H1 (cell line): ENCODE data around the gene SLC24A3. TPM values are rescaled to one million over a fixed set of nuclear protein-coding genes. Genes with fewer than 3 reads are reported as not detected.

ENCODE experiments used
- CTCF ChIA-PET: fragments of 300-600 bp; sonication (Branson Sonifier 250); formaldehyde crosslinking; loops from one replicate; lab custom pipeline; 2021; ENCODE audit not compliant: partially characterized antibody; lab: Charles Lee
- POLR2A ChIA-PET: fragments of 300-600 bp; sonication (Branson Sonifier 250); formaldehyde crosslinking; loops from one replicate; lab custom pipeline; 2021; ENCODE audit warnings: inconsistent platforms; ENCODE audit not compliant: partially characterized antibody; lab: Charles Lee
- DNase-seq, 2 experiments: peaks; one replicate each; pipeline versions ENCODE4 v3.0.0 to v3.0.0-alpha.2; 2010 to 2022; ENCODE audit warnings: low spot score in 2 of 2, low read depth in 1 of 2, mixed read lengths in 1 of 2
- FAIRE-seq: peaks from 2 replicates; lab custom pipeline; 2011; peaks lifted over from hg19 to GRCh38; lab: Jason Lieb, UNC
- H2AFZ ChIP-seq: 2 replicates; pipeline ENCODE4 v1.8.1; 2012; ENCODE audit warnings: low read length, inconsistent platforms
- H2AK5ac ChIP-seq: 2 replicates; pipeline ENCODE4 v1.6.1; 2013; ENCODE audit warnings: low read depth, low read length
- H2BK120ac ChIP-seq: replicated peaks from 2 replicates; pipeline ENCODE3; 2013; ENCODE audit warnings: low read depth, low read length, inconsistent platforms
- H2BK12ac ChIP-seq: 2 replicates; pipeline ENCODE4 v1.6.1; 2013; ENCODE audit warnings: low read depth, low read length
- H2BK15ac ChIP-seq: 2 replicates; pipeline ENCODE4 v1.6.1; 2013; ENCODE audit warnings: low read length
- H2BK20ac ChIP-seq: 2 replicates; pipeline ENCODE4 v1.6.1; 2013; ENCODE audit warnings: low read length
- H2BK5ac ChIP-seq: 2 replicates; pipeline ENCODE4 v1.6.1; 2013; ENCODE audit warnings: low read depth, low read length
- H3K14ac ChIP-seq: 2 replicates; pipeline ENCODE4 v1.6.1; 2013; ENCODE audit warnings: inconsistent platforms; ENCODE audit not compliant: insufficient read length
- H3K18ac ChIP-seq: 2 replicates; pipeline ENCODE4 v1.6.1; 2013; ENCODE audit warnings: low read length; ENCODE audit errors: extremely low read depth
- H3K23ac ChIP-seq: 2 replicates; pipeline ENCODE4 v1.6.1; 2013; ENCODE audit warnings: inconsistent platforms; ENCODE audit not compliant: insufficient read length
- H3K23me2 ChIP-seq: 2 replicates; pipeline ENCODE4 v1.6.1; 2013; ENCODE audit warnings: low read depth, low read length
- H3K27ac ChIP-seq: 2 replicates; pipeline ENCODE4 v1.6.1; 2011; ENCODE audit warnings: low read depth, low read length, inconsistent platforms
- H3K27me3 ChIP-seq, 4 experiments: replicated peaks in 1 of 4; 1 replicate in 1 of 4; 2 replicates in 3 of 4; pipeline versions ENCODE4 v1.6.1 to v1.8.1; 2011 to 2013; ENCODE audit warnings: low read length in 3 of 4, mild to moderate bottlenecking in 3 of 4, inconsistent platforms in 2 of 4, mixed read lengths in 2 of 4, moderate library complexity in 1 of 4; ENCODE audit not compliant: control insufficient read depth in 3 of 4, insufficient read depth in 3 of 4; ENCODE audit errors: extremely low read depth in 1 of 4
- H3K36me3 ChIP-seq, 4 experiments: 2 replicates each; pipeline versions ENCODE4 v1.6.1 to v1.8.1; 2011 to 2013; ENCODE audit warnings: mild to moderate bottlenecking in 4 of 4, low read length in 3 of 4, moderate library complexity in 2 of 4, control low read depth in 1 of 4, inconsistent platforms in 1 of 4; ENCODE audit not compliant: insufficient read depth in 4 of 4, control insufficient read depth in 2 of 4
- H3K4ac ChIP-seq: replicated peaks from 2 replicates; pipeline ENCODE3; 2013; ENCODE audit warnings: low read length, low read depth, mixed read lengths, inconsistent platforms; ENCODE audit not compliant: insufficient read length
- H3K4me1 ChIP-seq, 4 experiments: replicated peaks in 1 of 4; 1 replicate in 1 of 4; 2 replicates in 3 of 4; pipeline versions ENCODE4 v1.6.1 to v1.8.1; 2011 to 2013; ENCODE audit warnings: low read length in 3 of 4, inconsistent platforms in 2 of 4, mixed read lengths in 1 of 4; ENCODE audit not compliant: insufficient read depth in 4 of 4, control insufficient read depth in 3 of 4
- H3K4me2 ChIP-seq, 2 experiments: 2 replicates each; pipeline versions ENCODE4 v1.6.1 to v1.8.1; 2011 to 2013; ENCODE audit warnings: low read depth in 2 of 2, low read length in 2 of 2, control low read depth in 1 of 2, inconsistent platforms in 1 of 2, mild to moderate bottlenecking in 1 of 2; ENCODE audit not compliant: insufficient read depth in 1 of 2
- H3K4me3 ChIP-seq, 4 experiments: fragments of 200-600, 300-600 bp in 1 of 4; sonication (generic), shearing (Covaris generic), sonication (Bioruptor Twin) in 1 of 4; 2 replicates each; pipeline versions ENCODE4 v1.5.1 to v1.8.1; 2011 to 2016; ENCODE audit warnings: low read length in 4 of 4, low read depth in 3 of 4, control low read depth in 2 of 4, inconsistent platforms in 2 of 4, mild to moderate bottlenecking in 2 of 4, mixed read lengths in 1 of 4, moderate library complexity in 1 of 4; ENCODE audit not compliant: insufficient read depth in 2 of 4; ENCODE audit errors: extremely low read depth in 1 of 4
- H3K56ac ChIP-seq: replicated peaks from 2 replicates; pipeline ENCODE3; 2013; ENCODE audit warnings: low read depth, mild to moderate bottlenecking, mixed read lengths, low read length, inconsistent platforms; ENCODE audit not compliant: insufficient read length
- H3K79me1 ChIP-seq: 2 replicates; pipeline ENCODE4 v1.6.1; 2013; ENCODE audit warnings: low read depth, low read length, control low read depth
- H3K79me2 ChIP-seq, 2 experiments: 2 replicates each; pipeline versions ENCODE4 v1.6.1 to v1.8.1; 2012 to 2013; ENCODE audit warnings: low read length in 2 of 2, mild to moderate bottlenecking in 2 of 2, inconsistent platforms in 1 of 2; ENCODE audit not compliant: insufficient read depth in 2 of 2, control insufficient read depth in 1 of 2
- H3K9ac ChIP-seq, 4 experiments: replicated peaks in 1 of 4; 1 replicate in 1 of 4; 2 replicates in 3 of 4; pipeline versions ENCODE4 v1.6.1 to v1.8.1; 2011 to 2013; ENCODE audit warnings: low read depth in 3 of 4, low read length in 3 of 4, control low read depth in 2 of 4, mild to moderate bottlenecking in 2 of 4, moderate library complexity in 2 of 4, inconsistent platforms in 1 of 4; ENCODE audit errors: extremely low read depth in 1 of 4
- H3K9me3 ChIP-seq, 2 experiments: 2 replicates each; pipeline versions ENCODE4 v1.6.1 to v1.8.1; 2012 to 2013; ENCODE audit warnings: mild to moderate bottlenecking in 2 of 2, moderate library complexity in 2 of 2, control low read depth in 1 of 2, inconsistent platforms in 1 of 2, low read depth in 1 of 2, low read length in 1 of 2, mixed read lengths in 1 of 2; ENCODE audit not compliant: insufficient read depth in 2 of 2
- H4K20me1 ChIP-seq, 2 experiments: replicated peaks in 1 of 2; 2 replicates each; pipeline versions ENCODE3 to v1.8.1; 2011 to 2013; ENCODE audit warnings: inconsistent platforms in 2 of 2, low read length in 2 of 2, mild to moderate bottlenecking in 1 of 2; ENCODE audit not compliant: insufficient read depth in 2 of 2, control insufficient read depth in 1 of 2
- H4K5ac ChIP-seq: 2 replicates; pipeline ENCODE4 v1.6.1; 2013; ENCODE audit warnings: low read length, low read depth, mixed read lengths, inconsistent platforms; ENCODE audit not compliant: insufficient read length
- H4K8ac ChIP-seq: 2 replicates; pipeline ENCODE4 v1.8.0; 2013; ENCODE audit warnings: mild to moderate bottlenecking, moderate library complexity, low read length, inconsistent platforms; ENCODE audit not compliant: insufficient read depth; ENCODE audit errors: extremely low read depth
- H4K91ac ChIP-seq: replicated peaks from 2 replicates; pipeline ENCODE3; 2013; ENCODE audit warnings: low read length, mixed read lengths, inconsistent platforms; ENCODE audit not compliant: insufficient read length
- WGBS, 2 experiments: shearing (Covaris generic) in 1 of 2; methylation state at CpG; one replicate each; pipeline versions ENCODE4 v1.1.6 to v1.1.7; 2013 to 2015; ENCODE audit warnings: low lambda C conversion rate in 2 of 2, mixed read lengths in 2 of 2, inconsistent platforms in 1 of 2, low coverage in 1 of 2, missing lambda C conversion rate in 1 of 2; ENCODE audit not compliant: insufficient replicate concordance in 2 of 2, insufficient coverage in 1 of 2, insufficient read length in 1 of 2; ENCODE audit errors: extremely low coverage in 1 of 2, missing lambda C conversion rate in 1 of 2; 5-methylcytosine and 5-hydroxymethylcytosine counted together
- polyA plus RNA-seq, 7 experiments: library from polyadenylated mRNA; depleted of rRNA in 3 of 7; stranded (reverse) in 5 of 7; unstranded in 2 of 7; fragments of >200 nt in 5 of 7; fragments of 200-250 nt in 2 of 7; gene quantifications; 1 replicate in 5 of 7; 2 replicates in 1 of 7; 4 replicates in 1 of 7; pipeline versions ENCODE4 v1.2.1 to v1.2.3, GENCODE V29; 2011 to 2013; ENCODE audit warnings: missing spikeins in 2 of 7, mixed read lengths in 2 of 7
- total RNA-seq: library from RNA; stranded (reverse); fragmentation: NEBNext Ultra II Directional; extraction: Animal tissue kit (Norgen Biotek cat#: 25700); gene quantifications from 2 replicates; pipeline ENCODE4 v1.2.1, GENCODE V29; 2021
- TF ChIP-seq, protein P1 (sequence below): fragments of 300-600 bp; sonication (generic); IDR thresholded peaks from 2 replicates; pipeline ENCODE4 v1.7.1; 2012; ENCODE audit warnings: low read length, moderate library complexity, mild to moderate bottlenecking, inconsistent platforms; ENCODE audit not compliant: insufficient replicate concordance

Gene SLC24A3
- total and polyA plus RNA-seq, 2 of the 8 experiments (the other 6 are each of a cell fraction or from before 2014, with no cell fraction given), result 4.5 to 6.3 TPM

DNA sequence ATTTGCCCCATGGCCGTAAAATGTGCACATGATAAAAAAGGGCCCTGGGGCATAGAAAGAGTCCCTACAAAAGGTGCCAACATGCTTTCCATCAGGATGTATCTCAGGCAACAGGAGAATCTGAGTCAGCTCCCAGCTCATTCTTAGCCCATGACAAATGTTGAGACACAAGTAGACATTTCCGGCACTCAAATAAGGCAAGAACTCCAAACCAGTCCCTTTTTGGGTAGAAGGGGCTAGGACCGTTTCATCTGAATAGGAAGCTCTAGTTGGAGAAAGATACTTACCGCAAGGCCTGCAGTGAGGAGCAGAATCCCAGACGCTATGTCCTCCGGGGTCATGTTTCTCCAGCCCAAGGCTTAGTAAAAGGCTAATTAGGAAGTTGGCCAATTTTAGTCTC lies 284.6 kb downstream of the SLC24A3 start:
- H3K27ac ChIP-seq, result no peak overlapping the region
- H2BK5ac ChIP-seq, result no peak overlapping the region
- no peak for FAIRE-seq
- no peak for DNase-seq
- H3K79me2 ChIP-seq, result no peaks in the 10 kb centered on the region
- H2AK5ac ChIP-seq, result no peak overlapping the region
- no peaks in the 10 kb centered on the region for H4K20me1 ChIP-seq
- H4K5ac ChIP-seq, result no peak overlapping the region
- CTCF ChIA-PET, result no interaction called here
- no peak overlapping the region for H3K9ac ChIP-seq
- no peak overlapping the region for H2BK120ac ChIP-seq
- H3K9me3 ChIP-seq, result no peaks in the 10 kb centered on the region
- H2AFZ ChIP-seq, result no peak overlapping the region
- 90% methylated on average over 6 of the region's 6 CpGs; no CpG with 5 or more reads in 1 of the 2 experiments for WGBS, 2 experiments
- H3K4ac ChIP-seq, result no peak overlapping the region
- no peak overlapping the region for H4K91ac ChIP-seq
- no peak overlapping the region for H2BK20ac ChIP-seq
- H3K23ac ChIP-seq, result no peak overlapping the region
- H4K8ac ChIP-seq, result no peak overlapping the region
- no peak overlapping the region for H3K4me2 ChIP-seq
- POLR2A ChIA-PET, result no interaction called here
- no peak overlapping the region for H2BK15ac ChIP-seq
- H3K56ac ChIP-seq, result no peak overlapping the region
- no peaks in the 10 kb centered on the region for H3K36me3 ChIP-seq
- H3K18ac ChIP-seq, result no peak overlapping the region
- H3K14ac ChIP-seq, result no peak overlapping the region
- no peak overlapping the region for H3K4me3 ChIP-seq
- no peaks in the 10 kb centered on the region for H3K23me2 ChIP-seq
- H2BK12ac ChIP-seq, result no peak overlapping the region
- H3K79me1 ChIP-seq, result no peaks in the 10 kb centered on the region
- H3K4me1 ChIP-seq, result no peaks in the 10 kb centered on the region; a peak in 1 of 7 replicates
- no peaks in the 10 kb centered on the region for H3K27me3 ChIP-seq
- TF ChIP-seq, protein P1, sequence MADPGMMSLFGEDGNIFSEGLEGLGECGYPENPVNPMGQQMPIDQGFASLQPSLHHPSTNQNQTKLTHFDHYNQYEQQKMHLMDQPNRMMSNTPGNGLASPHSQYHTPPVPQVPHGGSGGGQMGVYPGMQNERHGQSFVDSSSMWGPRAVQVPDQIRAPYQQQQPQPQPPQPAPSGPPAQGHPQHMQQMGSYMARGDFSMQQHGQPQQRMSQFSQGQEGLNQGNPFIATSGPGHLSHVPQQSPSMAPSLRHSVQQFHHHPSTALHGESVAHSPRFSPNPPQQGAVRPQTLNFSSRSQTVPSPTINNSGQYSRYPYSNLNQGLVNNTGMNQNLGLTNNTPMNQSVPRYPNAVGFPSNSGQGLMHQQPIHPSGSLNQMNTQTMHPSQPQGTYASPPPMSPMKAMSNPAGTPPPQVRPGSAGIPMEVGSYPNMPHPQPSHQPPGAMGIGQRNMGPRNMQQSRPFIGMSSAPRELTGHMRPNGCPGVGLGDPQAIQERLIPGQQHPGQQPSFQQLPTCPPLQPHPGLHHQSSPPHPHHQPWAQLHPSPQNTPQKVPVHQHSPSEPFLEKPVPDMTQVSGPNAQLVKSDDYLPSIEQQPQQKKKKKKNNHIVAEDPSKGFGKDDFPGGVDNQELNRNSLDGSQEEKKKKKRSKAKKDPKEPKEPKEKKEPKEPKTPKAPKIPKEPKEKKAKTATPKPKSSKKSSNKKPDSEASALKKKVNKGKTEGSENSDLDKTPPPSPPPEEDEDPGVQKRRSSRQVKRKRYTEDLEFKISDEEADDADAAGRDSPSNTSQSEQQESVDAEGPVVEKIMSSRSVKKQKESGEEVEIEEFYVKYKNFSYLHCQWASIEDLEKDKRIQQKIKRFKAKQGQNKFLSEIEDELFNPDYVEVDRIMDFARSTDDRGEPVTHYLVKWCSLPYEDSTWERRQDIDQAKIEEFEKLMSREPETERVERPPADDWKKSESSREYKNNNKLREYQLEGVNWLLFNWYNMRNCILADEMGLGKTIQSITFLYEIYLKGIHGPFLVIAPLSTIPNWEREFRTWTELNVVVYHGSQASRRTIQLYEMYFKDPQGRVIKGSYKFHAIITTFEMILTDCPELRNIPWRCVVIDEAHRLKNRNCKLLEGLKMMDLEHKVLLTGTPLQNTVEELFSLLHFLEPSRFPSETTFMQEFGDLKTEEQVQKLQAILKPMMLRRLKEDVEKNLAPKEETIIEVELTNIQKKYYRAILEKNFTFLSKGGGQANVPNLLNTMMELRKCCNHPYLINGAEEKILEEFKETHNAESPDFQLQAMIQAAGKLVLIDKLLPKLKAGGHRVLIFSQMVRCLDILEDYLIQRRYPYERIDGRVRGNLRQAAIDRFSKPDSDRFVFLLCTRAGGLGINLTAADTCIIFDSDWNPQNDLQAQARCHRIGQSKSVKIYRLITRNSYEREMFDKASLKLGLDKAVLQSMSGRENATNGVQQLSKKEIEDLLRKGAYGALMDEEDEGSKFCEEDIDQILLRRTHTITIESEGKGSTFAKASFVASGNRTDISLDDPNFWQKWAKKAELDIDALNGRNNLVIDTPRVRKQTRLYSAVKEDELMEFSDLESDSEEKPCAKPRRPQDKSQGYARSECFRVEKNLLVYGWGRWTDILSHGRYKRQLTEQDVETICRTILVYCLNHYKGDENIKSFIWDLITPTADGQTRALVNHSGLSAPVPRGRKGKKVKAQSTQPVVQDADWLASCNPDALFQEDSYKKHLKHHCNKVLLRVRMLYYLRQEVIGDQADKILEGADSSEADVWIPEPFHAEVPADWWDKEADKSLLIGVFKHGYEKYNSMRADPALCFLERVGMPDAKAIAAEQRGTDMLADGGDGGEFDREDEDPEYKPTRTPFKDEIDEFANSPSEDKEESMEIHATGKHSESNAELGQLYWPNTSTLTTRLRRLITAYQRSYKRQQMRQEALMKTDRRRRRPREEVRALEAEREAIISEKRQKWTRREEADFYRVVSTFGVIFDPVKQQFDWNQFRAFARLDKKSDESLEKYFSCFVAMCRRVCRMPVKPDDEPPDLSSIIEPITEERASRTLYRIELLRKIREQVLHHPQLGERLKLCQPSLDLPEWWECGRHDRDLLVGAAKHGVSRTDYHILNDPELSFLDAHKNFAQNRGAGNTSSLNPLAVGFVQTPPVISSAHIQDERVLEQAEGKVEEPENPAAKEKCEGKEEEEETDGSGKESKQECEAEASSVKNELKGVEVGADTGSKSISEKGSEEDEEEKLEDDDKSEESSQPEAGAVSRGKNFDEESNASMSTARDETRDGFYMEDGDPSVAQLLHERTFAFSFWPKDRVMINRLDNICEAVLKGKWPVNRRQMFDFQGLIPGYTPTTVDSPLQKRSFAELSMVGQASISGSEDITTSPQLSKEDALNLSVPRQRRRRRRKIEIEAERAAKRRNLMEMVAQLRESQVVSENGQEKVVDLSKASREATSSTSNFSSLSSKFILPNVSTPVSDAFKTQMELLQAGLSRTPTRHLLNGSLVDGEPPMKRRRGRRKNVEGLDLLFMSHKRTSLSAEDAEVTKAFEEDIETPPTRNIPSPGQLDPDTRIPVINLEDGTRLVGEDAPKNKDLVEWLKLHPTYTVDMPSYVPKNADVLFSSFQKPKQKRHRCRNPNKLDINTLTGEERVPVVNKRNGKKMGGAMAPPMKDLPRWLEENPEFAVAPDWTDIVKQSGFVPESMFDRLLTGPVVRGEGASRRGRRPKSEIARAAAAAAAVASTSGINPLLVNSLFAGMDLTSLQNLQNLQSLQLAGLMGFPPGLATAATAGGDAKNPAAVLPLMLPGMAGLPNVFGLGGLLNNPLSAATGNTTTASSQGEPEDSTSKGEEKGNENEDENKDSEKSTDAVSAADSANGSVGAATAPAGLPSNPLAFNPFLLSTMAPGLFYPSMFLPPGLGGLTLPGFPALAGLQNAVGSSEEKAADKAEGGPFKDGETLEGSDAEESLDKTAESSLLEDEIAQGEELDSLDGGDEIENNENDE, result no peak
